ENCODE results near the gene LNX1.

Gene LNX1

DNA sequence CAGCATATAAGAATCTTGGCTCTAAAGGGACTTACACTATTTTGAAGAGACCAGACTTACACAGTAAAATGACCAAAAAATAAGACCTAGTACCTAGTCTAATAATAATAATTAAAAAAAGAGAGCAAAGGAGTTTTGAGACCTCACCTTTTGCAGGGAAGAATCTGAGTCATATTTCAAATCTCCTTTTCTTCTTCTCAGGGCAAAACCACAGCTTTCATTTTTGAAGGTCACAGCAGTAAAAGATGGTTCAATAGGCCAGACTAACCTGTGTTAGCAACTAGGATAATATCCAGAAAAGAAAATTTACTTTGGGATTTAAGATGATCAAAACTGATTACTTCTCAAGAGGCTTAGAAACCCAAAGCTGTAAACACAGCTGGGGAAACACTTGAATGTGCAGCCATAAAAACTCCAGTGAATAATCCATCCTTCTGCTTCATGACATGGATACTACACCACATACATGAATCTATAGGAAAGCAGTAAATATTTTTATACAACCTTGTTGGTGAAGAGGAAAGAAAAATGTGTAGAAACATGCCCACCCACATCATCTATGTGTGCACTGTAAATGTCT lies 25.9 kb upstream of the LNX1 start:
- TF ChIP-seq TAF1 (IDR thresholded peaks at IDR 0.05; ENCODE audit: low read depth) (no peak), EP300 (IDR thresholded peaks at IDR 0.05; ENCODE audit: borderline replicate concordance) (no peak), ZBTB7A (IDR thresholded peaks at IDR 0.05; ENCODE audit: low read depth) (no peak), YY1 (IDR thresholded peaks at IDR 0.05; ENCODE audit: low read depth) (no peak)
- TF ChIP-seq, protein P1, sequence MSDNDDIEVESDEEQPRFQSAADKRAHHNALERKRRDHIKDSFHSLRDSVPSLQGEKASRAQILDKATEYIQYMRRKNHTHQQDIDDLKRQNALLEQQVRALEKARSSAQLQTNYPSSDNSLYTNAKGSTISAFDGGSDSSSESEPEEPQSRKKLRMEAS (IDR thresholded peaks at IDR 0.05) = no peak

DNA sequence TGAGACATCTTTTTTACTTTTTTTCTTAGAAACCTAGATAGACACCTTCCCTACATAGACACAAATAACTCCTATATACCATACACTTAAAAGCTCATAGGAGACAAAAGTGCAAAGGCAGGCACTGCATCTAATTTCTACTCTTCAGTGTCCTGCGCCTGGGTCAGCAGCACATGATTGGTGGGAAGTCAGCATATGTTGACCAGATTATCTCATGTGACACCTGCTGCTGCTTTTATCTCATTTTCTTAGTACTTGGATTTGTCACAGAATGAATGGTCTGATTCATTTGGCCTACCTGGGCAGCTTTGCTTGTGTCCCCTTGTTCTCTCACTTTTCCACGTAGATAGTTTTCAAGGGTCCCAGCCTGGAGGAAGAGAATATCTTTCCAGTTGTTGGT lies 24.9 kb upstream of the LNX1 start:
- TF ChIP-seq YY1 (IDR thresholded peaks at IDR 0.05; ENCODE audit: low read depth) = no peak
- no peak for TF ChIP-seq ZBTB7A (IDR thresholded peaks at IDR 0.05; ENCODE audit: low read depth)
- no peak for TF ChIP-seq NFIC (IDR thresholded peaks at IDR 0.05)
- TF ChIP-seq TAF1 (IDR thresholded peaks at IDR 0.05; ENCODE audit: low read depth) = no peak
- TF ChIP-seq TCF12 (IDR thresholded peaks at IDR 0.05; ENCODE audit: low read depth) = no peak
- no peak for TF ChIP-seq RAD21 (IDR thresholded peaks at IDR 0.05; ENCODE audit: low read depth)

DNA sequence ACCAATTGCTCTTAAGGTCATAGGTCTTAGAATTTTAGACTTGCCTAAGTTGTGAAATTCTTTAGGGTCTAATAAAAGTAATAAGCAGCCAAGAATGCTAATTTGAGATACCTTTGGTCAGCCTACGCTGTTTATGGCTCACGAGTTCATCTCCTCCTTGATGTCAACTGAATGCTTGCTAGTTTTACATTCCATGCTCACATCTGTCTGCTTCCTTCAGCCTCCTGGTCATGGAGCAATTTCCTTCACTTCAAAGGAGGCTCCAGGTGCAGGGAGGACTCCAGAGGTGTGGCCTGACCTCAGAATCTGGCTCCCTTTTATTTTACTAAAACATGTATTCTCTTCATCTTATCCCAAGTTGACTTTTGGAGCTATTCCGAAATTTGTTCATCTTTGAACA lies 23.3 kb upstream of the LNX1 start:
- TF ChIP-seq NFIC (IDR thresholded peaks at IDR 0.05) (no peak), RAD21 (IDR thresholded peaks at IDR 0.05; ENCODE audit: low read depth) (peak; percentile 50)

DNA sequence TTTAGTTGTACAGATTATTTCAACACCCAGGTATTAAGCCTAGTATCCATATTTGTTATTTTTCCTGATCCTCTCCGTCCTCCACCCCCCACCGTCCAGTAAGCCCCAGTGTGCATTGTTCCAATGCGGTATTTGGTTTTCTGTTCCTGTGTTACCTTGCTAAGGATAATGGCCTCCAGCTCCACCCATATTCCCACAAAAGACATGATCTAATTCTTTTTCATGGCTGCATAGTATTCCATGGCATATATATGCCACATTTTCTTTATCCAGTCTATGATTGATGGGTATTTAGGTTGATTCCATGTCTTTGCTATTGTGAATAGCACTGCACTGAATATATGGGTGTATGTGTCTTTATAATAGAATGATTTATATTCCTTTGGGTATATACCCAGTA lies 22.1 kb upstream of the LNX1 start:
- TF ChIP-seq FOXM1 (IDR thresholded peaks at IDR 0.05; ENCODE audit: borderline replicate concordance, low read depth) = no peak
- no peak for TF ChIP-seq TEAD4 (IDR thresholded peaks at IDR 0.05)
- TF ChIP-seq, protein P2, sequence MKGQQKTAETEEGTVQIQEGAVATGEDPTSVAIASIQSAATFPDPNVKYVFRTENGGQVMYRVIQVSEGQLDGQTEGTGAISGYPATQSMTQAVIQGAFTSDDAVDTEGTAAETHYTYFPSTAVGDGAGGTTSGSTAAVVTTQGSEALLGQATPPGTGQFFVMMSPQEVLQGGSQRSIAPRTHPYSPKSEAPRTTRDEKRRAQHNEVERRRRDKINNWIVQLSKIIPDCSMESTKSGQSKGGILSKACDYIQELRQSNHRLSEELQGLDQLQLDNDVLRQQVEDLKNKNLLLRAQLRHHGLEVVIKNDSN (IDR thresholded peaks at IDR 0.05) = no peak
- no peak for TF ChIP-seq CREB1 (IDR thresholded peaks at IDR 0.05; ENCODE audit: low read depth)
- TF ChIP-seq NFIC (IDR thresholded peaks at IDR 0.05) = no peak
- TF ChIP-seq, protein P1 (IDR thresholded peaks at IDR 0.05) = no peak
- no peak for TF ChIP-seq TCF12 (IDR thresholded peaks at IDR 0.05; ENCODE audit: low read depth)
- no peak for TF ChIP-seq RAD21 (IDR thresholded peaks at IDR 0.05; ENCODE audit: low read depth)
- no peak for TF ChIP-seq EP300 (IDR thresholded peaks at IDR 0.05; ENCODE audit: borderline replicate concordance)
- TF ChIP-seq YY1 (IDR thresholded peaks at IDR 0.05; ENCODE audit: low read depth) = no peak
- TF ChIP-seq EGR1 (IDR thresholded peaks at IDR 0.05) = no peak
- TF ChIP-seq TAF1 (IDR thresholded peaks at IDR 0.05; ENCODE audit: low read depth) = no peak
- no peak for TF ChIP-seq ZBTB7A (IDR thresholded peaks at IDR 0.05; ENCODE audit: low read depth)
- no peak for TF ChIP-seq CEBPB (IDR thresholded peaks at IDR 0.05)
- TF ChIP-seq, protein P3, sequence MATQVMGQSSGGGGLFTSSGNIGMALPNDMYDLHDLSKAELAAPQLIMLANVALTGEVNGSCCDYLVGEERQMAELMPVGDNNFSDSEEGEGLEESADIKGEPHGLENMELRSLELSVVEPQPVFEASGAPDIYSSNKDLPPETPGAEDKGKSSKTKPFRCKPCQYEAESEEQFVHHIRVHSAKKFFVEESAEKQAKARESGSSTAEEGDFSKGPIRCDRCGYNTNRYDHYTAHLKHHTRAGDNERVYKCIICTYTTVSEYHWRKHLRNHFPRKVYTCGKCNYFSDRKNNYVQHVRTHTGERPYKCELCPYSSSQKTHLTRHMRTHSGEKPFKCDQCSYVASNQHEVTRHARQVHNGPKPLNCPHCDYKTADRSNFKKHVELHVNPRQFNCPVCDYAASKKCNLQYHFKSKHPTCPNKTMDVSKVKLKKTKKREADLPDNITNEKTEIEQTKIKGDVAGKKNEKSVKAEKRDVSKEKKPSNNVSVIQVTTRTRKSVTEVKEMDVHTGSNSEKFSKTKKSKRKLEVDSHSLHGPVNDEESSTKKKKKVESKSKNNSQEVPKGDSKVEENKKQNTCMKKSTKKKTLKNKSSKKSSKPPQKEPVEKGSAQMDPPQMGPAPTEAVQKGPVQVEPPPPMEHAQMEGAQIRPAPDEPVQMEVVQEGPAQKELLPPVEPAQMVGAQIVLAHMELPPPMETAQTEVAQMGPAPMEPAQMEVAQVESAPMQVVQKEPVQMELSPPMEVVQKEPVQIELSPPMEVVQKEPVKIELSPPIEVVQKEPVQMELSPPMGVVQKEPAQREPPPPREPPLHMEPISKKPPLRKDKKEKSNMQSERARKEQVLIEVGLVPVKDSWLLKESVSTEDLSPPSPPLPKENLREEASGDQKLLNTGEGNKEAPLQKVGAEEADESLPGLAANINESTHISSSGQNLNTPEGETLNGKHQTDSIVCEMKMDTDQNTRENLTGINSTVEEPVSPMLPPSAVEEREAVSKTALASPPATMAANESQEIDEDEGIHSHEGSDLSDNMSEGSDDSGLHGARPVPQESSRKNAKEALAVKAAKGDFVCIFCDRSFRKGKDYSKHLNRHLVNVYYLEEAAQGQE (IDR thresholded peaks at IDR 0.05; ENCODE audit: low read depth) = no peak

DNA sequence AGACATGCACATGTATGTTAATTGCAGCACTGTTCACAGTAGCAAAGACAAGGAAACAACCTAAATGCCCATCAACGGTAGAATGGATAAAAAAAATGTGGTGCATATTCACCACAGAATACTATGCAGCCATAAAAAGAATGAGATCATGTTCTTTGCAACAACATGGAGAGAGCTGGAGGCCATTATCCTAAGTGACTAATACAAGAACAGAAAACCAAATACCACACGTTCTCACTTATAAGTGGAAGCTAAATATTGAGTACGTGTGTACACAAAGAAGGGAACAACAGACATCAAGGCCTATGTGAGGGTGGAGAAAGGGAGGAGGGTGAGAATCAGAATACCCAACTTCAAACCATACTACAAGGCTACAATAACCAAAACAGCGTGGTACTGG lies 17.4 kb upstream of the LNX1 start:
- TF ChIP-seq, protein P2 (IDR thresholded peaks at IDR 0.05) = no peak

DNA sequence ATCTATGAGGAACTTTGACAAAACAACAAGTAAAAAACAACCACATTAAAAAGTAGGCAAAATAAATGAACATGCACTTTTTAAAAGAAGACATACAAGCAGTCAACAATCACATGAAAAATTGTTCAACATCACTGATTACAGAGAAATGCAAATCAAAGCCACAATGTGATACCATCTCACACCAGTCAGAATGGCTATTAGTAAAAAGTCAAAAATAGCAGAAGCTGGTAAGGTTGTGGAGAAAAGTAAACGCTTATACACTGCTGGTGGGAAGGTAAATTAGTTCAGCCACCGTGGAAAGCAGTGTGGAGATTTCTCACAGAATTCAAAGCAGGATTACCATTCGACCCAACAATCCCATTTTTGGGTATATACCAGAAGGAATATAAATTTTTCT lies 17.0 kb upstream of the LNX1 start:
- no peak for TF ChIP-seq CEBPB (IDR thresholded peaks at IDR 0.05)
- TF ChIP-seq, protein P1 (IDR thresholded peaks at IDR 0.05) = no peak
- TF ChIP-seq EP300 (IDR thresholded peaks at IDR 0.05; ENCODE audit: borderline replicate concordance) = no peak
- TF ChIP-seq, protein P2 (IDR thresholded peaks at IDR 0.05) = no peak
- no peak for TF ChIP-seq TAF1 (IDR thresholded peaks at IDR 0.05; ENCODE audit: low read depth)
- no peak for TF ChIP-seq RAD21 (IDR thresholded peaks at IDR 0.05; ENCODE audit: low read depth)
- TF ChIP-seq, protein P3 (IDR thresholded peaks at IDR 0.05; ENCODE audit: low read depth) = no peak
- no peak for TF ChIP-seq ZBTB7A (IDR thresholded peaks at IDR 0.05; ENCODE audit: low read depth)
- no peak for TF ChIP-seq FOXM1 (IDR thresholded peaks at IDR 0.05; ENCODE audit: borderline replicate concordance, low read depth)
- TF ChIP-seq TCF12 (IDR thresholded peaks at IDR 0.05; ENCODE audit: low read depth) = no peak
- no peak for TF ChIP-seq EGR1 (IDR thresholded peaks at IDR 0.05)
- TF ChIP-seq YY1 (IDR thresholded peaks at IDR 0.05; ENCODE audit: low read depth) = no peak

Measured in Ishikawa (cell line).